Right atrium auricular region (tissue), 2 donors: Measurements from ENCODE around the gene NF2. TPM values are rescaled to one million over a fixed set of nuclear protein-coding genes. Genes with fewer than 3 reads are reported as not detected.

Experiments
- DNase-seq: peaks from one replicate; pipeline ENCODE4 v3.0.0-alpha.2; 2019; ENCODE audit warnings: low spot score
- H3K27ac ChIP-seq, 2 donors: fragments of 200-600 bp; sonication (generic); 1 replicate in 1 of 2; 2 replicates in 1 of 2; pipeline ENCODE4 v1.5.1; 2016 to 2019
- H3K27me3 ChIP-seq, 2 donors: fragments of 200-600 bp; sonication (generic); one replicate each; pipeline versions ENCODE4 v1.5.1 to v1.6.0; 2017 to 2019
- H3K36me3 ChIP-seq: fragments of 200-600 bp; sonication (generic); one replicate; pipeline ENCODE4 v1.5.1; 2016
- H3K4me1 ChIP-seq, 2 donors: fragments of 200-600 bp; sonication (generic); one replicate each; pipeline versions ENCODE4 v1.5.1 to v1.6.0; 2017 to 2019
- H3K4me3 ChIP-seq, 2 donors: fragments of 200-600 bp; sonication (generic); 1 replicate in 1 of 2; 2 replicates in 1 of 2; pipeline ENCODE4 v1.5.1; 2017 to 2019; ENCODE audit warnings: mild to moderate bottlenecking in 1 of 2, moderate library complexity in 1 of 2
- H3K9me3 ChIP-seq, 2 donors: fragments of 200-600 bp; sonication (generic); one replicate each; pipeline ENCODE4 v1.5.1; 2019
- total RNA-seq, 2 donors: library from RNA; depleted of rRNA; stranded (reverse); fragments of >200 nt; gene quantifications; one replicate each; pipeline ENCODE4 v1.1.0, GENCODE V29; 2016
- TF ChIP-seq, protein P1 (sequence below), 2 donors: fragments of 200-600 bp; sonication (generic); IDR thresholded peaks; one replicate each; pipeline ENCODE4 v1.5.1; 2019; ENCODE audit warnings: antibody characterized with exemption in 2 of 2

The NF2 gene
- total RNA-seq, 2 donors from 2014 or later: 45.8 to 52.5 TPM

DNA sequence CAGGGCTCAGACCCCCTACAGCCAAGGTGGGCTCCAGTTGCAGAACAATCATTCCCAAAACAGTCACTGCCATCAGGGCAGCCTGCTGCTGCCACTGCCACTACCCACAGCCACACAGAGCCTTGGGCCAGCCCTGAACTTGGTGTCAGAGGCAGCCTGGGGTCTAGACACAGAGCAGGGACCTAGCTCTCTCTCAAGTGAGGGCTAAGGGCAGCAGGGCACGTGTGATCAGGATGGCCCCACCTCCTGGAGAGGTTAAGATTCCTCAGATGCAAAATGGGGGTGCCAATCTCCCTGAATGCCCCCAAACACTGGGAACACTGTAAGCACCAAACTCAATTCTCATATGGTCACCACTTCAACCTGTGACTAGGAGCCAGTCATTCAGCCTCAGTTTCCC, 132.0 kb downstream of the NF2 start:
- peaks cover 19% of the 10 kb centered on the region for H3K36me3 ChIP-seq
- no peak overlapping the region for H3K4me3 ChIP-seq
- TF ChIP-seq, protein P1, sequence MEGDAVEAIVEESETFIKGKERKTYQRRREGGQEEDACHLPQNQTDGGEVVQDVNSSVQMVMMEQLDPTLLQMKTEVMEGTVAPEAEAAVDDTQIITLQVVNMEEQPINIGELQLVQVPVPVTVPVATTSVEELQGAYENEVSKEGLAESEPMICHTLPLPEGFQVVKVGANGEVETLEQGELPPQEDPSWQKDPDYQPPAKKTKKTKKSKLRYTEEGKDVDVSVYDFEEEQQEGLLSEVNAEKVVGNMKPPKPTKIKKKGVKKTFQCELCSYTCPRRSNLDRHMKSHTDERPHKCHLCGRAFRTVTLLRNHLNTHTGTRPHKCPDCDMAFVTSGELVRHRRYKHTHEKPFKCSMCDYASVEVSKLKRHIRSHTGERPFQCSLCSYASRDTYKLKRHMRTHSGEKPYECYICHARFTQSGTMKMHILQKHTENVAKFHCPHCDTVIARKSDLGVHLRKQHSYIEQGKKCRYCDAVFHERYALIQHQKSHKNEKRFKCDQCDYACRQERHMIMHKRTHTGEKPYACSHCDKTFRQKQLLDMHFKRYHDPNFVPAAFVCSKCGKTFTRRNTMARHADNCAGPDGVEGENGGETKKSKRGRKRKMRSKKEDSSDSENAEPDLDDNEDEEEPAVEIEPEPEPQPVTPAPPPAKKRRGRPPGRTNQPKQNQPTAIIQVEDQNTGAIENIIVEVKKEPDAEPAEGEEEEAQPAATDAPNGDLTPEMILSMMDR (IDR thresholded peaks at IDR 0.05): no peak
- H3K27ac ChIP-seq: no peak overlapping the region
- no peaks in the 10 kb centered on the region for H3K27me3 ChIP-seq
- no peaks in the 10 kb centered on the region for H3K9me3 ChIP-seq
- DNase-seq: no peak
- no peaks in the 10 kb centered on the region for H3K4me1 ChIP-seq

DNA sequence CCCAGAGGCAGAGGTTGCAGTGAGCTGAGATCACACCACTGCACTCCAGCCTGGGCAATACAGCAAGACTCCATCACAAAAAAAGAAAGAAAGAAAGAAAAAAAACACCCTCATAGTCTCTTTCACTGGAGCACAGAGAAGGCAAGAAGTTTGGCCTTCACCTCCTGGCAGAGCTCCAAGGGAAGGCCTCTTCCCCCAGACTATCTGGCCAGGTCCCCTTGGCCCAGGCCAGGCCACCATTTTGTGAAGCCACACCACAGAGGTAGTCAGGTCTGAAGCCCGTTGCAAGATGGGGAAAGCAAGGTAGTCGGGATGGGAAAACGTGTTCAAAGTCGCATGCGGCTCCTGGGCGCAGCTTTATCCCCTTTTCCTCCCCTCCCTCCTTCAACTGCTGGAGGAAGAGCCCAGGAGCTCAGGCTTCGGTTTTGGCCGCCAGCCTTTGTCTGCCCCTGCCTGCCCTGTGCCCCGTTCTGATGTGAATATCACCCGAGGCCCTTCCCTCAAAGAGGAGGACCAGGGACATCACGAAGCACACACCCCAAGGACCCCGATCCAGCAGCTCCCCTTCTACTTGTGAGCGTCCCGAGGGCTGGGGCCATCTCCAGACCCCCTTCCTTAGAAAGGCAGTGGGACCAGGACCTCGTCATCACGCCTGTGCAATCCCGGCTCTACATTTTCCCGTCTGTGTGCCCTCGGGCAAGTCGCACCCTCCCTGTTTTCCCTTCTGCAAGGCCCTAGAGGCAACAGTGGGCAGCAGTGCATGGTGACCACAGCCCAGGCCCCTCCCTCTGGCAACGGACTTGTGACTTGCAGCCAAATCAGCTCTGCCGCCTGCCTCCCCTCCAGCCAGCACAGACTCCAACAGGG, 134.1 kb downstream of the NF2 start:
- H3K9me3 ChIP-seq: no peaks in the 10 kb centered on the region
- H3K36me3 ChIP-seq: peaks cover 18% of the 10 kb centered on the region
- H3K4me1 ChIP-seq: no peaks in the 10 kb centered on the region
- no peak for DNase-seq
- TF ChIP-seq, protein P1 (IDR thresholded peaks at IDR 0.05): no peak
- no peak overlapping the region for H3K27ac ChIP-seq
- no peaks in the 10 kb centered on the region for H3K27me3 ChIP-seq
- H3K4me3 ChIP-seq: no peak overlapping the region

- no peak for DNase-seq
- Histone ChIP-seq H3K4me3 (no peak overlapping the region), H3K27me3 (no peaks in the 10 kb centered on the region), H3K4me1 (no peaks in the 10 kb centered on the region), H3K36me3 (peaks cover 18% of the 10 kb centered on the region), H3K27ac (no peak overlapping the region), H3K9me3 (no peaks in the 10 kb centered on the region)
- TF ChIP-seq, protein P1 (IDR thresholded peaks at IDR 0.05): no peak
Observed at GRCh38 chr22:29738118-29738815, 134.8 kb downstream of the NF2 start.

DNA sequence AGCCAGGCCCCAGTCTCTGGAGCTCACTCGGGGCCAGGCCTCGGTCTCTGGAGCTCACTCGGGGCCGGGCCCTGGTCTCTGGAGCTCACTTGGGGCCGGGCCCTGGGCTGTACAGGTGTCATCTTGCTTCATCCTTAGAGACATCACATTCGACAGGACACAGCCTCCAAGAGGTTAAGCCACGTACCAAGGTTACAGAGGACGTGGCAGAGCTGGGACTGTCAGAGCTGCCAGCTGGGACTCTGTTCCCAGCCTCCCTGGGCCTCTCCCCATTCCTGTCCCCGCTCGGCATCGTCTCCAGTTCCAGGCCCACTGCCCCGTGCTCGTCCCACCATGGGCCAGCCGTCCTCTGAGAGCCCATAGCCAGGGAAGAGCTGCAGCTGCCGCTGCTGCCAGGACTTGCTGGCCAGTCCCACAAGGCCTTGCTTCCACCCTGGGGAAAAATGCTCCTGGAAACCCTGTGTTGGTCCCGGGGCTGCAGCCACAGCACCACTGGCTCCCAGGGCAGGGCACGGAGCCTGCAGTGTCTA, 136.0 kb downstream of the NF2 start:
- DNase-seq: no peak
- no peak overlapping the region for H3K27ac ChIP-seq
- H3K36me3 ChIP-seq: peaks cover 18% of the 10 kb centered on the region
- no peaks in the 10 kb centered on the region for H3K9me3 ChIP-seq
- TF ChIP-seq, protein P1 (IDR thresholded peaks at IDR 0.05): no peak
- no peak overlapping the region for H3K4me3 ChIP-seq
- no peaks in the 10 kb centered on the region for H3K4me1 ChIP-seq
- no peaks in the 10 kb centered on the region for H3K27me3 ChIP-seq

GRCh38 chr22:29740216-29740615, 136.8 kb downstream of the NF2 start:
- peaks cover 18% of the 10 kb centered on the region for H3K36me3 ChIP-seq
- TF ChIP-seq, protein P1 (IDR thresholded peaks at IDR 0.05): no peak
- H3K4me3 ChIP-seq: no peak overlapping the region
- H3K4me1 ChIP-seq: no peaks in the 10 kb centered on the region
- H3K27ac ChIP-seq: no peak overlapping the region
- DNase-seq: no peak
- no peaks in the 10 kb centered on the region for H3K27me3 ChIP-seq
- H3K9me3 ChIP-seq: no peaks in the 10 kb centered on the region
